Measurements from ENCODE around the gene SAMD15.
"Not testable (repeated sequence)": the region's sequence is repeated elsewhere in the genome, so short reads cannot be mapped to it uniquely, and the experiment has no call there.

Gene SAMD15

GRCh38 chr14:77376771-77377501 is at the start of gene SAMD15, which contains the start of gene TMED8:
SAMD15 (plus strand) TSS chr14:77377379; CDS start chr14:77377419, 40 bp downstream.
TMED8 (minus strand) TSS chr14:77377094; CDS start chr14:77377053, 41 bp downstream.
- peak; percentile 31 to 95 (median 78) for DNase-seq

- DNase-seq, result no peak
Measured at GRCh38 chr14:77329872-77330271, 47.3 kb upstream of the SAMD15 start.

- no peak for DNase-seq
Measured at GRCh38 chr14:77335576-77335975, 41.6 kb upstream of the SAMD15 start.

GRCh38 chr14:77337255-77337654 is 39.9 kb upstream of the SAMD15 start:
- DNase-seq, result not testable (repeated sequence)

GRCh38 chr14:77337880-77338279 is 39.3 kb upstream of the SAMD15 start:
- DNase-seq, result no peak

GRCh38 chr14:77338302-77338701 is 38.9 kb upstream of the SAMD15 start:
- DNase-seq, result no peak

- no peak for DNase-seq
Measured at GRCh38 chr14:77339407-77339806, 37.8 kb upstream of the SAMD15 start.

- no peak for DNase-seq
Measured at GRCh38 chr14:77340389-77340788, 36.8 kb upstream of the SAMD15 start.

GRCh38 chr14:77342726-77343397 is 34.3 kb upstream of the SAMD15 start:
- no peak for DNase-seq

GRCh38 chr14:77343662-77344061 is 33.5 kb upstream of the SAMD15 start:
- DNase-seq, result no peak

GRCh38 chr14:77344377-77344996 is 32.7 kb upstream of the SAMD15 start:
- DNase-seq, result no peak

GRCh38 chr14:77346495-77346894 is 30.7 kb upstream of the SAMD15 start:
- DNase-seq, result no peak

- DNase-seq, result no peak
Measured at GRCh38 chr14:77347751-77348150, 29.4 kb upstream of the SAMD15 start.

GRCh38 chr14:77353469-77354141 is 23.6 kb upstream of the SAMD15 start:
- DNase-seq, result peak in 2 of 51 donors; percentile 25 to 28

GRCh38 chr14:77355811-77356210 is 21.4 kb upstream of the SAMD15 start:
- no peak for DNase-seq

GRCh38 chr14:77356899-77357298 is 20.3 kb upstream of the SAMD15 start:
- no peak for DNase-seq

GRCh38 chr14:77359626-77360025 is 17.6 kb upstream of the SAMD15 start:
- DNase-seq, result no peak

GRCh38 chr14:77364146-77364545 is 13.0 kb upstream of the SAMD15 start:
- DNase-seq, result no peak

GRCh38 chr14:77369285-77369684 is 7.9 kb upstream of the SAMD15 start:
- no peak for DNase-seq

GRCh38 chr14:77372304-77372841 is 4.8 kb upstream of the SAMD15 start:
- DNase-seq, result peak in 1 of 51 donors; percentile 5

- DNase-seq, result no peak
Measured at GRCh38 chr14:77375164-77375950, 1.8 kb upstream of the SAMD15 start.

Measured in hypothalamus (tissue), 51 donors.